Measurements from ENCODE around the gene TTLL9.
"Not testable (repeated sequence)": the region's sequence is repeated elsewhere in the genome, so short reads cannot be mapped to it uniquely, and the experiment has no call there.

TTLL9 gene

DNA sequence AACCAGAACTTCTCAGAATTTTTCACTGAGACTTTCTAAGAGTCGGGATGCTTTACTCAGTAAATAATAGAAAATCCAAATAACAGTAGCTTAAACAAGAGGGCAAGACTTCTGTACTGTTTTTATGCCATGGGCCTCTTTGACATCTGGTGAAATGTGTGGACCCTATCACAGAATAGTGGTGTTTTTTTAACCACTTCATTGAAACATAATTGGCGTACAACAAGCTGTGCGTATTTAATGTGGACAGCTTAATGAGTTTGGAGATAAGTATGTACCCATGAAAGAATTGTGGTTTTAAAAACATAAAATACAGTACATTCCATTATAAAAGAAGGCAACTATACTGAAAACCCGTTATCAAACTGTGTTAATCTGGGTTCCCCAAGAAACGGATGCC, 43.7 kb downstream of the TTLL9 start (continued):
- TF ChIP-seq, protein P1, sequence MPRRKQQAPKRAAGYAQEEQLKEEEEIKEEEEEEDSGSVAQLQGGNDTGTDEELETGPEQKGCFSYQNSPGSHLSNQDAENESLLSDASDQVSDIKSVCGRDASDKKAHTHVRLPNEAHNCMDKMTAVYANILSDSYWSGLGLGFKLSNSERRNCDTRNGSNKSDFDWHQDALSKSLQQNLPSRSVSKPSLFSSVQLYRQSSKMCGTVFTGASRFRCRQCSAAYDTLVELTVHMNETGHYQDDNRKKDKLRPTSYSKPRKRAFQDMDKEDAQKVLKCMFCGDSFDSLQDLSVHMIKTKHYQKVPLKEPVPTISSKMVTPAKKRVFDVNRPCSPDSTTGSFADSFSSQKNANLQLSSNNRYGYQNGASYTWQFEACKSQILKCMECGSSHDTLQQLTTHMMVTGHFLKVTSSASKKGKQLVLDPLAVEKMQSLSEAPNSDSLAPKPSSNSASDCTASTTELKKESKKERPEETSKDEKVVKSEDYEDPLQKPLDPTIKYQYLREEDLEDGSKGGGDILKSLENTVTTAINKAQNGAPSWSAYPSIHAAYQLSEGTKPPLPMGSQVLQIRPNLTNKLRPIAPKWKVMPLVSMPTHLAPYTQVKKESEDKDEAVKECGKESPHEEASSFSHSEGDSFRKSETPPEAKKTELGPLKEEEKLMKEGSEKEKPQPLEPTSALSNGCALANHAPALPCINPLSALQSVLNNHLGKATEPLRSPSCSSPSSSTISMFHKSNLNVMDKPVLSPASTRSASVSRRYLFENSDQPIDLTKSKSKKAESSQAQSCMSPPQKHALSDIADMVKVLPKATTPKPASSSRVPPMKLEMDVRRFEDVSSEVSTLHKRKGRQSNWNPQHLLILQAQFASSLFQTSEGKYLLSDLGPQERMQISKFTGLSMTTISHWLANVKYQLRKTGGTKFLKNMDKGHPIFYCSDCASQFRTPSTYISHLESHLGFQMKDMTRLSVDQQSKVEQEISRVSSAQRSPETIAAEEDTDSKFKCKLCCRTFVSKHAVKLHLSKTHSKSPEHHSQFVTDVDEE (CRISPR knock-in tag; IDR thresholded peaks at IDR 0.05), result no peak
- TF ChIP-seq ESRRG (CRISPR knock-in tag; IDR thresholded peaks at IDR 0.05), result no peak
- TF ChIP-seq ISL1 (CRISPR knock-in tag; IDR thresholded peaks at IDR 0.05), result no peak
- no peak for TF ChIP-seq ARNTL (CRISPR knock-in tag; IDR thresholded peaks at IDR 0.05; ENCODE audit: borderline replicate concordance, low read depth)
- no peak for TF ChIP-seq BACH2 (CRISPR knock-in tag; IDR thresholded peaks at IDR 0.05; ENCODE audit: borderline replicate concordance)
- TF ChIP-seq SNAI2 (CRISPR knock-in tag; IDR thresholded peaks at IDR 0.05), result no peak
- TF ChIP-seq ZFP3 (CRISPR knock-in tag; IDR thresholded peaks at IDR 0.05), result no peak

DNA sequence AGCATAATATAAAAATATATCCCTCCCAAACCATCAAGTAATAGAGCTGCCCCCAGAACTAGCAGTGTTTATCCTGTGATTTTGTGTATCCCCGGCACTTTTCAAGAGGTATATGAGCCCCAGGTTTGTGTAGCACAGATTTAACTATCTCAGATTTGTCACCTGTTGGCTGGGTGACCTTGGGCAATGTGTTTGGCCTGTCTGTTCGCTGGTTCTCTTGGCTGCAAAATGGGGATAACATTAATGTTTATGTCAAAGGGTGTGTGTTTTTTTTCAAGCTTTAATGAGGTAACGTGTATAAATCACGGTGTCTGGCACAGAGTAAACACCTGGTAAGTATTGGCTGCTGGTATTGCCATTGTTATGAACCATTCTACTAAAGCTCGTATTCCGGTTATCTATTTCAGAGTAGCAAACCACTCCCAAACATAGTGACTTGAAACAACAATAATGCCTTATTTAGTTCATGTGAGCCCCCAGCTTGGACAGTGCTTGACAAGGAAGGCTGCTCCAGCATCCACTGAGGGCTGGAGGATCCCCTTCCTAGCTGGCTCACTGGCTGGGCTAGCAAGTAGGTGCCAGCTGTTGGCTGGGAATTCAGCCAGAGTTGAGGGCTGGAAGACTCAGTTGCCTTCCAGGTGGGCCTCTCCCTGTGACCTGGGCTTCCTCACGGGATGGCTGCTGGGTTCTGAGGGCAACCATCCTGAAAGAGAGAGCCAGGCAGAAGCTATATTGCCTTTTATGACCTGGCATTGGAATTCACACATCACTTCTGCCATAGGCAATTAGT, 45.3 kb downstream of the TTLL9 start:
- no peak for ATAC-seq
- no peak for TF ChIP-seq ARNTL (CRISPR knock-in tag; IDR thresholded peaks at IDR 0.05; ENCODE audit: borderline replicate concordance, low read depth)
- TF ChIP-seq, protein P2, sequence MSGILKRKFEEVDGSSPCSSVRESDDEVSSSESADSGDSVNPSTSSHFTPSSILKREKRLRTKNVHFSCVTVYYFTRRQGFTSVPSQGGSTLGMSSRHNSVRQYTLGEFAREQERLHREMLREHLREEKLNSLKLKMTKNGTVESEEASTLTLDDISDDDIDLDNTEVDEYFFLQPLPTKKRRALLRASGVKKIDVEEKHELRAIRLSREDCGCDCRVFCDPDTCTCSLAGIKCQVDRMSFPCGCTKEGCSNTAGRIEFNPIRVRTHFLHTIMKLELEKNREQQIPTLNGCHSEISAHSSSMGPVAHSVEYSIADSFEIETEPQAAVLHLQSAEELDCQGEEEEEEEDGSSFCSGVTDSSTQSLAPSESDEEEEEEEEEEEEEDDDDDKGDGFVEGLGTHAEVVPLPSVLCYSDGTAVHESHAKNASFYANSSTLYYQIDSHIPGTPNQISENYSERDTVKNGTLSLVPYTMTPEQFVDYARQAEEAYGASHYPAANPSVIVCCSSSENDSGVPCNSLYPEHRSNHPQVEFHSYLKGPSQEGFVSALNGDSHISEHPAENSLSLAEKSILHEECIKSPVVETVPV (CRISPR knock-in tag; IDR thresholded peaks at IDR 0.05), result no peak
- TF ChIP-seq ZNF565 (CRISPR knock-in tag; conservative IDR thresholded peaks at IDR 0.05; ENCODE audit: low read depth), result no peak
- no peak for TF ChIP-seq ZFP3 (CRISPR knock-in tag; IDR thresholded peaks at IDR 0.05)
- TF ChIP-seq ESRRG (CRISPR knock-in tag; IDR thresholded peaks at IDR 0.05), result no peak

DNA sequence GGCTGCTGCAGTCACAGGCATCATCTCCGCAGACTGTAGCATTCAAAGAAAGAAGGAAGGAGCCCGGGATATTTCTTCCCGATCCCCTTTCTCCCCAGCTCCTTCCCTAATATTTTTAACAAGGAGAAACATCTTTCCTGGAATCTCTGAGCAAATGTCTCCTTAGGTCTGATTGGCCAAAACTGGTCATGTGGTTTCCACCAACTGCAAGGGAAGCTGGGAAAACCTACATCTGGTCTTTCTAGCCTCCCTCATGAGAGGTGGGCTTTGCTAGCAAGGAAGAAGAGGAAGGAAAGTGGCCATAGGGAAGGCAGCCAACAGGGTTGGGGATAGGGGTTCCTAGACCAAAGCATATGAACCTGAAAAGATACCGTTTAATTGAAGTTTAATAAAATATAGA, 46.3 kb downstream of the TTLL9 start:
- no peak for TF ChIP-seq ZFP30 (CRISPR knock-in tag; IDR thresholded peaks at IDR 0.05)
- TF ChIP-seq, protein P3, sequence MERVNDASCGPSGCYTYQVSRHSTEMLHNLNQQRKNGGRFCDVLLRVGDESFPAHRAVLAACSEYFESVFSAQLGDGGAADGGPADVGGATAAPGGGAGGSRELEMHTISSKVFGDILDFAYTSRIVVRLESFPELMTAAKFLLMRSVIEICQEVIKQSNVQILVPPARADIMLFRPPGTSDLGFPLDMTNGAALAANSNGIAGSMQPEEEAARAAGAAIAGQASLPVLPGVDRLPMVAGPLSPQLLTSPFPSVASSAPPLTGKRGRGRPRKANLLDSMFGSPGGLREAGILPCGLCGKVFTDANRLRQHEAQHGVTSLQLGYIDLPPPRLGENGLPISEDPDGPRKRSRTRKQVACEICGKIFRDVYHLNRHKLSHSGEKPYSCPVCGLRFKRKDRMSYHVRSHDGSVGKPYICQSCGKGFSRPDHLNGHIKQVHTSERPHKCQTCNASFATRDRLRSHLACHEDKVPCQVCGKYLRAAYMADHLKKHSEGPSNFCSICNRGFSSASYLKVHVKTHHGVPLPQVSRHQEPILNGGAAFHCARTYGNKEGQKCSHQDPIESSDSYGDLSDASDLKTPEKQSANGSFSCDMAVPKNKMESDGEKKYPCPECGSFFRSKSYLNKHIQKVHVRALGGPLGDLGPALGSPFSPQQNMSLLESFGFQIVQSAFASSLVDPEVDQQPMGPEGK (CRISPR knock-in tag; IDR thresholded peaks at IDR 0.05; ENCODE audit: borderline replicate concordance), result no peak
- no peak for TF ChIP-seq GLIS3 (CRISPR knock-in tag; IDR thresholded peaks at IDR 0.05)
- TF ChIP-seq ZC3H10 (CRISPR knock-in tag; IDR thresholded peaks at IDR 0.05), result no peak
- TF ChIP-seq TOX (CRISPR knock-in tag; IDR thresholded peaks at IDR 0.05; ENCODE audit: borderline replicate concordance), result no peak
- no peak for ATAC-seq

DNA sequence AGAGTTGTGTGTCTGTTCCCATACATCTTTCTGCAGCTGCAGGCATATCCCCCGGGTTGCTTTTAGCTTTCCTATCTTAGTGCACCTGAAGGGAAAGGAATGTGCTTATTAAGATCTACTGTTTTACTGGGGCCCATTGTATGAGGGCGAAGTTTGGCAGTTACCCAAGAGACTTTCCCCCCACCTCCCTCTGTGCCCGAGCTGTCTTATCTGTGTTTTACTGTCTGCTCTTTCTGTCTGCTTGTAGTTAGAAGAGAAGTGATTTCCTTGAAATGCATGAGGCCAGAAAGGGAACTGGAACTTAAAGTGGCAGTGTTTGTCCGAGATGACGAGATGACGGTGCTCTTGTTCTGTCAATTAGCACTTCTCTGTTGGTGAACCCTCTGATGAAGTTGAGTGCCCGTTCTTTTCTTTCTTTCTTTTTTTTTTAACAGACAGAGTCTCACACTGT, 47.6 kb downstream of the TTLL9 start:
- ATAC-seq, result not testable (repeated sequence)

DNA sequence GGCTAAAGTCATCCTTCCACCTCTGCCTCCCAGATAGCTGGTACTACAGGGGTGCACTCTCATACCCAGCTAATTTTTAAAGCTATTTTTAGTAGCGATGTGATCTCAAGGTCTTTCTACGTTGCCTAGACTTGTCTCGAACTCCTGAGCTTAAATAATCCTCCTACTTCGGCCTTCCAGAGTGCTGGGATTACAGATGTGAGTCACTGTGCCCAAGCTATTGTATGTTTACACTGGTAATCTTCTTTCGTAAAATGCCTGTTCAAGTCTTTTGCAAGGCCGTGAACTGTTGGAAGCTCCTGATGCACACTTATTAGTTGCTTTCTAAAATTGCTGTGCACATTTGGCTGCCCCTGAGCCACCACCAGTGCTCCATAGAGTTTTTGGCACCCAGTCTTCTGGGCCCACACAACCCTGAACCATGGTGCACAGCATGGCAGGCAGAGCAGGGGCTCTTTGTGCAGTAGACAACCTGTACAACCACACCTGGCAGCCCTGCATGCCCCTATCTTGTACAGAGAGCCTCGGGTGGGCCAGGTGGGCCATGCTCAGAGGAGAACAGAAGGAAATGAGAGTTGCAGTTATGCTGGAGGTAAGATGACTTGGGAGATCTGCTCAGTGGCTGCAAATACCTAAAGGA, 48.2 kb downstream of the TTLL9 start:
- ATAC-seq, result no peak
- no peak for TF ChIP-seq ARNTL (CRISPR knock-in tag; IDR thresholded peaks at IDR 0.05; ENCODE audit: borderline replicate concordance, low read depth)
- TF ChIP-seq, protein P4, sequence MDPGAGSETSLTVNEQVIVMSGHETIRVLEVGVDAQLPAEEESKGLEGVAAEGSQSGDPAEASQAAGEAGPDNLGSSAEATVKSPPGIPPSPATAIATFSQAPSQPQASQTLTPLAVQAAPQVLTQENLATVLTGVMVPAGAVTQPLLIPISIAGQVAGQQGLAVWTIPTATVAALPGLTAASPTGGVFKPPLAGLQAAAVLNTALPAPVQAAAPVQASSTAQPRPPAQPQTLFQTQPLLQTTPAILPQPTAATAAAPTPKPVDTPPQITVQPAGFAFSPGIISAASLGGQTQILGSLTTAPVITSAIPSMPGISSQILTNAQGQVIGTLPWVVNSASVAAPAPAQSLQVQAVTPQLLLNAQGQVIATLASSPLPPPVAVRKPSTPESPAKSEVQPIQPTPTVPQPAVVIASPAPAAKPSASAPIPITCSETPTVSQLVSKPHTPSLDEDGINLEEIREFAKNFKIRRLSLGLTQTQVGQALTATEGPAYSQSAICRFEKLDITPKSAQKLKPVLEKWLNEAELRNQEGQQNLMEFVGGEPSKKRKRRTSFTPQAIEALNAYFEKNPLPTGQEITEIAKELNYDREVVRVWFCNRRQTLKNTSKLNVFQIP (CRISPR knock-in tag; IDR thresholded peaks at IDR 0.05; ENCODE audit: borderline replicate concordance, low read depth), result no peak
- TF ChIP-seq SNAI2 (CRISPR knock-in tag; IDR thresholded peaks at IDR 0.05), result no peak
- TF ChIP-seq, protein P2 (CRISPR knock-in tag; IDR thresholded peaks at IDR 0.05), result no peak
- TF ChIP-seq TOX (CRISPR knock-in tag; IDR thresholded peaks at IDR 0.05; ENCODE audit: borderline replicate concordance), result no peak
- no peak for TF ChIP-seq RARB (CRISPR knock-in tag; IDR thresholded peaks at IDR 0.05)
- TF ChIP-seq, protein P5, sequence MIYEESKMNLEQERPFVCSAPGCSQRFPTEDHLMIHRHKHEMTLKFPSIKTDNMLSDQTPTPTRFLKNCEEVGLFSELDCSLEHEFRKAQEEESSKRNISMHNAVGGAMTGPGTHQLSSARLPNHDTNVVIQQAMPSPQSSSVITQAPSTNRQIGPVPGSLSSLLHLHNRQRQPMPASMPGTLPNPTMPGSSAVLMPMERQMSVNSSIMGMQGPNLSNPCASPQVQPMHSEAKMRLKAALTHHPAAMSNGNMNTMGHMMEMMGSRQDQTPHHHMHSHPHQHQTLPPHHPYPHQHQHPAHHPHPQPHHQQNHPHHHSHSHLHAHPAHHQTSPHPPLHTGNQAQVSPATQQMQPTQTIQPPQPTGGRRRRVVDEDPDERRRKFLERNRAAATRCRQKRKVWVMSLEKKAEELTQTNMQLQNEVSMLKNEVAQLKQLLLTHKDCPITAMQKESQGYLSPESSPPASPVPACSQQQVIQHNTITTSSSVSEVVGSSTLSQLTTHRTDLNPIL (CRISPR knock-in tag; IDR thresholded peaks at IDR 0.05; ENCODE audit: low read depth), result no peak
- TF ChIP-seq TCF4 (CRISPR knock-in tag; IDR thresholded peaks at IDR 0.05; ENCODE audit: borderline replicate concordance), result no peak
- no peak for TF ChIP-seq GLIS3 (CRISPR knock-in tag; IDR thresholded peaks at IDR 0.05)
- no peak for TF ChIP-seq ZNF8 (CRISPR knock-in tag; IDR thresholded peaks at IDR 0.05)
- TF ChIP-seq ZFP30 (CRISPR knock-in tag; IDR thresholded peaks at IDR 0.05), result no peak
- no peak for TF ChIP-seq ESRRG (CRISPR knock-in tag; IDR thresholded peaks at IDR 0.05)
- no peak for TF ChIP-seq ZFP3 (CRISPR knock-in tag; IDR thresholded peaks at IDR 0.05)
